ENCODE measurements around the gene FAM149B1.
"Not testable (repeated sequence)": the region's sequence is repeated elsewhere in the genome, so short reads cannot be mapped to it uniquely, and the experiment has no call there.

Gene FAM149B1

GRCh38 chr10:73139251-73139650 lies 28.7 kb upstream of the FAM149B1 start:
- Histone ChIP-seq H2AK5ac (ENCODE audit: low read length, severe bottlenecking) (no peak overlapping the region), H3K14ac (ENCODE audit: low read length in 2 of 2) (no peak overlapping the region), H3K4me2 (ENCODE audit: low read length, poor library complexity, severe bottlenecking) (no peak overlapping the region), H3K18ac (ENCODE audit: low read depth in 1 of 2, low read length in 2 of 2) (no peak overlapping the region), H3K79me1 (replicated peaks; ENCODE audit: low read length, poor library complexity, severe bottlenecking) (peaks cover 3% of the 10 kb centered on the region), H2BK12ac (ENCODE audit: low read length in 2 of 2) (no peak overlapping the region), H2BK120ac (ENCODE audit: low read depth, low read length) (no peak overlapping the region), H2BK15ac (ENCODE audit: low read depth, poor library complexity, severe bottlenecking) (no peak overlapping the region), H4K91ac (ENCODE audit: low read length) (no peak overlapping the region), H2AFZ (ENCODE audit: low read depth, low read length) (no peak overlapping the region), H3K36me3 (ENCODE audit: control insufficient read depth in 1 of 2, insufficient read depth in 2 of 2, low read depth in 1 of 2, low read length in 2 of 2) (peaks cover 28 to 84% of the 10 kb centered on the region in 2 experiments), H3K23ac (ENCODE audit: low read length in 2 of 2) (no peak overlapping the region), H3K4me3 (ENCODE audit: insufficient read depth in 1 of 2, low read depth in 1 of 2, low read length in 2 of 2) (no peak overlapping the region), H3K4me1 (ENCODE audit: control insufficient read depth, insufficient read depth, low read depth, low read length) (no peaks in the 10 kb centered on the region), H3K27ac (ENCODE audit: low read length, poor library complexity, severe bottlenecking) (no peak overlapping the region), H4K8ac (ENCODE audit: low read length) (no peak overlapping the region), H3K9ac (ENCODE audit: low read length) (no peak overlapping the region), H3K4ac (ENCODE audit: low read depth in 1 of 2, low read length in 2 of 2) (no peak overlapping the region), H3K9me3 (ENCODE audit: control insufficient read depth, low read length) (no peaks in the 10 kb centered on the region), H3K27me3 (ENCODE audit: control insufficient read depth in 1 of 2, insufficient read depth in 1 of 2, low read length in 2 of 2) (no peaks in the 10 kb centered on the region), H2BK5ac (ENCODE audit: low read depth, low read length, poor library complexity, severe bottlenecking) (no peak overlapping the region)
- DNase-seq: no peak
- WGBS: 92% methylated on average over 2 of the region's 2 CpGs

DNA sequence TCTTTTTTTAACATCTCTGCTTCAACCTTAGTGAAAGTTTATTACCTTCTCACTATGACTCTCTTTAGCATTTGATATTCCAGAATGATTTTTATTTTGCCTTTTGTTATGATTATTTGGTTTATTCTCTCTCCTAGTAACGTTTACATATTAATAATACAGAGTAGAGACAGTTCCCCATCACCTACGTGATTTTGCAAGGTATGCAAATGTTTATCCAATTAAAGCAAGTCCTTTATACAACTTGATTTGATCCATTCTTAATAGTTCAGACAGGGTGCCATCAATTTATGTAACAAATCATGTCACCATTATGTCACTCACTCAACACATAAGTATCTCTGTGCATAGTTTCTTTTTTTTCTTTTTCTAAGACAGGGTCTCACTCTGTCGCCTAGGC lies 26.3 kb upstream of the FAM149B1 start:
- no peak overlapping the region for H3K4me3 ChIP-seq (ENCODE audit: insufficient read depth in 1 of 2, low read depth in 1 of 2, low read length in 2 of 2)
- DNase-seq: no peak
- no peak overlapping the region for H2BK5ac ChIP-seq (ENCODE audit: low read depth, low read length, poor library complexity, severe bottlenecking)
- H2BK120ac ChIP-seq (ENCODE audit: low read depth, low read length): no peak overlapping the region
- no peak overlapping the region for H2BK15ac ChIP-seq (ENCODE audit: low read depth, poor library complexity, severe bottlenecking)
- H3K27ac ChIP-seq (ENCODE audit: low read length, poor library complexity, severe bottlenecking): no peak overlapping the region
- peaks cover 2% of the 10 kb centered on the region for H3K79me1 ChIP-seq (replicated peaks; ENCODE audit: low read length, poor library complexity, severe bottlenecking)
- H3K27me3 ChIP-seq (ENCODE audit: control insufficient read depth in 1 of 2, insufficient read depth in 1 of 2, low read length in 2 of 2): no peaks in the 10 kb centered on the region
- H3K14ac ChIP-seq (ENCODE audit: low read length in 2 of 2): no peak overlapping the region
- H3K18ac ChIP-seq (ENCODE audit: low read depth in 1 of 2, low read length in 2 of 2): no peak overlapping the region
- no peaks in the 10 kb centered on the region for H3K9me3 ChIP-seq (ENCODE audit: control insufficient read depth, low read length)
- no peak overlapping the region for H2AK5ac ChIP-seq (ENCODE audit: low read length, severe bottlenecking)
- WGBS: 93% methylated on average over 3 of the region's 3 CpGs
- no peak overlapping the region for H3K9ac ChIP-seq (ENCODE audit: low read length)
- no peak overlapping the region for H3K4ac ChIP-seq (ENCODE audit: low read depth in 1 of 2, low read length in 2 of 2)
- H2AFZ ChIP-seq (ENCODE audit: low read depth, low read length): no peak overlapping the region
- H2BK12ac ChIP-seq (ENCODE audit: low read length in 2 of 2): no peak overlapping the region
- no peak overlapping the region for H3K4me2 ChIP-seq (ENCODE audit: low read length, poor library complexity, severe bottlenecking)
- no peak overlapping the region for H4K8ac ChIP-seq (ENCODE audit: low read length)
- no peak overlapping the region for H3K23ac ChIP-seq (ENCODE audit: low read length in 2 of 2)
- peaks cover 28 to 85% of the 10 kb centered on the region in 2 experiments for H3K36me3 ChIP-seq (ENCODE audit: control insufficient read depth in 1 of 2, insufficient read depth in 2 of 2, low read depth in 1 of 2, low read length in 2 of 2)
- H3K4me1 ChIP-seq (ENCODE audit: control insufficient read depth, insufficient read depth, low read depth, low read length): no peaks in the 10 kb centered on the region
- H4K91ac ChIP-seq (ENCODE audit: low read length): no peak overlapping the region

- H3K9me3 ChIP-seq (ENCODE audit: control insufficient read depth, low read length); H3K4me1 ChIP-seq (ENCODE audit: control insufficient read depth, insufficient read depth, low read depth, low read length); H3K23ac ChIP-seq (ENCODE audit: low read length in 2 of 2); H3K18ac ChIP-seq (ENCODE audit: low read depth in 1 of 2, low read length in 2 of 2); H2BK120ac ChIP-seq (ENCODE audit: low read depth, low read length); H3K4me2 ChIP-seq (ENCODE audit: low read length, poor library complexity, severe bottlenecking); H4K91ac ChIP-seq (ENCODE audit: low read length); H2AK5ac ChIP-seq (ENCODE audit: low read length, severe bottlenecking); H2AFZ ChIP-seq (ENCODE audit: low read depth, low read length); H3K27ac ChIP-seq (ENCODE audit: low read length, poor library complexity, severe bottlenecking); H3K27me3 ChIP-seq (ENCODE audit: control insufficient read depth in 1 of 2, insufficient read depth in 1 of 2, low read length in 2 of 2); H2BK5ac ChIP-seq (ENCODE audit: low read depth, low read length, poor library complexity, severe bottlenecking); DNase-seq; H3K9ac ChIP-seq (ENCODE audit: low read length); H2BK12ac ChIP-seq (ENCODE audit: low read length in 2 of 2); H3K4ac ChIP-seq (ENCODE audit: low read depth in 1 of 2, low read length in 2 of 2); H3K14ac ChIP-seq (ENCODE audit: low read length in 2 of 2); H3K4me3 ChIP-seq (ENCODE audit: insufficient read depth in 1 of 2, low read depth in 1 of 2, low read length in 2 of 2); H4K8ac ChIP-seq (ENCODE audit: low read length); H2BK15ac ChIP-seq (ENCODE audit: low read depth, poor library complexity, severe bottlenecking): not testable (repeated sequence)
- peaks cover 15% of the 10 kb centered on the region for H3K79me1 ChIP-seq (replicated peaks; ENCODE audit: low read length, poor library complexity, severe bottlenecking)
- peaks cover 28 to 79% of the 10 kb centered on the region in 2 experiments for H3K36me3 ChIP-seq (ENCODE audit: control insufficient read depth in 1 of 2, insufficient read depth in 2 of 2, low read depth in 1 of 2, low read length in 2 of 2)
- WGBS: 98% methylated on average over 5 of the region's 8 CpGs
Measured at GRCh38 chr10:73150633-73151413, 17.1 kb upstream of the FAM149B1 start.

- Histone ChIP-seq H3K79me1 (replicated peaks; ENCODE audit: low read length, poor library complexity, severe bottlenecking) (peaks cover 16% of the 10 kb centered on the region), H3K36me3 (ENCODE audit: control insufficient read depth in 1 of 2, insufficient read depth in 2 of 2, low read depth in 1 of 2, low read length in 2 of 2) (peaks cover 25 to 79% of the 10 kb centered on the region in 2 experiments), H4K8ac (ENCODE audit: low read length) (no peak overlapping the region), H2AFZ (ENCODE audit: low read depth, low read length) (no peak overlapping the region), H2BK15ac (ENCODE audit: low read depth, poor library complexity, severe bottlenecking) (no peak overlapping the region), H3K9ac (ENCODE audit: low read length) (no peak overlapping the region), H3K23ac (ENCODE audit: low read length in 2 of 2) (no peak overlapping the region), H3K27me3 (ENCODE audit: control insufficient read depth in 1 of 2, insufficient read depth in 1 of 2, low read length in 2 of 2) (no peaks in the 10 kb centered on the region), H2AK5ac (ENCODE audit: low read length, severe bottlenecking) (no peak overlapping the region), H3K9me3 (ENCODE audit: control insufficient read depth, low read length) (no peaks in the 10 kb centered on the region), H3K27ac (ENCODE audit: low read length, poor library complexity, severe bottlenecking) (no peak overlapping the region), H2BK5ac (ENCODE audit: low read depth, low read length, poor library complexity, severe bottlenecking) (no peak overlapping the region), H3K4me2 (ENCODE audit: low read length, poor library complexity, severe bottlenecking) (no peak overlapping the region), H4K91ac (ENCODE audit: low read length) (no peak overlapping the region), H2BK120ac (ENCODE audit: low read depth, low read length) (no peak overlapping the region), H3K4me1 (ENCODE audit: control insufficient read depth, insufficient read depth, low read depth, low read length) (no peaks in the 10 kb centered on the region), H3K14ac (ENCODE audit: low read length in 2 of 2) (no peak overlapping the region), H3K4ac (ENCODE audit: low read depth in 1 of 2, low read length in 2 of 2) (no peak overlapping the region), H3K18ac (ENCODE audit: low read depth in 1 of 2, low read length in 2 of 2) (no peak overlapping the region), H2BK12ac (ENCODE audit: low read length in 2 of 2) (no peak overlapping the region), H3K4me3 (ENCODE audit: insufficient read depth in 1 of 2, low read depth in 1 of 2, low read length in 2 of 2) (no peak overlapping the region)
- WGBS: 100% methylated on average over 3 of the region's 3 CpGs
- DNase-seq: no peak
Measured at GRCh38 chr10:73152009-73152408, 15.9 kb upstream of the FAM149B1 start.

Data from mesenchymal stem cell (in vitro differentiated cells and primary cell).